ENCODE results near the gene IGF2BP3.
A peak's percentile ranks its signal among the peaks of the same experiment; 100 is the strongest.

Gene IGF2BP3

GRCh38 chr7:23277359-23277989 lies 192.8 kb downstream of the IGF2BP3 start:
- TF ChIP-seq CTCF (conservative IDR thresholded peaks at IDR 0.05; ENCODE audit: low read depth, low read length), result peak; percentile 84
- DNase-seq (ENCODE audit: low read depth), result peak; percentile 86
- H3K4me3 ChIP-seq (ENCODE audit: low read depth, low read length), result no peak overlapping the region

GRCh38 chr7:23276947-23277346 lies 193.3 kb downstream of the IGF2BP3 start:
- DNase-seq (ENCODE audit: low read depth), result no peak
- TF ChIP-seq CTCF (conservative IDR thresholded peaks at IDR 0.05; ENCODE audit: low read depth, low read length), result no peak
- H3K4me3 ChIP-seq (ENCODE audit: low read depth, low read length), result no peak overlapping the region

DNA sequence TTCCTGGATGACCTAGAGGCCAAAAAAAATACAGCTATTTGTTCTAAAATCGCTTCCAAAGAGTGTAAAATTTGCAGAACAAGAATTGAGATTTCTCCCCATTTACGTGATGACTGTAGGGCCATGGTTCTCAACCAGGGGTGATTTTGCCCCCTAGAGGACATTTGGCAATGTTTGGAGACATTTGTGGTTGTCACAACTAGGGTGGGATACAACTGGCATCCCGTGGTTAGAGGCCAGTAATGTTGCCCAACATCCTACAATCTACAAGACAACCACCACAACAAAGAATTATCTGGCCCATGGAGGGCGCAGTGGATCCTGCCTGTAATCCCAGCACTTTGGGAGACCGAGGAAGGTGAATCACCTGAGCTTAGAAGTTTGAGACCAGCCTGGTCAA lies 193.9 kb downstream of the IGF2BP3 start:
- H3K4me3 ChIP-seq (ENCODE audit: low read depth, low read length), result no peak overlapping the region
- peak; percentile 26 for TF ChIP-seq CTCF (conservative IDR thresholded peaks at IDR 0.05; ENCODE audit: low read depth, low read length)
- DNase-seq (ENCODE audit: low read depth), result peak; percentile 13

- TF ChIP-seq CTCF (conservative IDR thresholded peaks at IDR 0.05; ENCODE audit: low read depth, low read length), result no peak
- no peak for DNase-seq (ENCODE audit: low read depth)
- no peak overlapping the region for H3K4me3 ChIP-seq (ENCODE audit: low read depth, low read length)
Observed at GRCh38 chr7:23275912-23276311, 194.4 kb downstream of the IGF2BP3 start.

DNA sequence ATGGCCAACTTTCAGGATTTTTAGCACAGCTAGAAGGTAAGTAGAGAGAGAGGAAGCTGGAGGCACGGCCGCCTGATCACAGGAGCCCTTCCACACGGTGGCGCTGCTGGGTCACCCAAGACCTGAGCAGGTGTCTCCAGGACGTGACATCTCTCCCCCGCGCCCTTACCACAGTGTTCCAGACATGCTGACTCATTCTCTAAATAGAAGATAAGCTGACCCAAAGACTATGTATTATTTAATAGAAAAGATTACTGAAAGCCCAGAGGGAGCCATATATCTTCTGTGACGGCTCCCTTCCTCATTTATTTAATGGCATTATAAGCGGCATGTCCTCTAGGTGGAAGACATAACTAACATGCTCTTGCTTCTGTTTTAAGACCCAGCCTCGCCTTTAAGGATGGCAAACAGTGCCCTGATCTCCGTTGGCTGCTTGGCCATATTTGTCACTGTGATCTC lies 197.1 kb downstream of the IGF2BP3 start:
- no peak overlapping the region for H3K4me3 ChIP-seq (ENCODE audit: low read depth, low read length)
- DNase-seq (ENCODE audit: low read depth), result peak; percentile 95
- TF ChIP-seq CTCF (conservative IDR thresholded peaks at IDR 0.05; ENCODE audit: low read depth, low read length), result peak; percentile 92

DNA sequence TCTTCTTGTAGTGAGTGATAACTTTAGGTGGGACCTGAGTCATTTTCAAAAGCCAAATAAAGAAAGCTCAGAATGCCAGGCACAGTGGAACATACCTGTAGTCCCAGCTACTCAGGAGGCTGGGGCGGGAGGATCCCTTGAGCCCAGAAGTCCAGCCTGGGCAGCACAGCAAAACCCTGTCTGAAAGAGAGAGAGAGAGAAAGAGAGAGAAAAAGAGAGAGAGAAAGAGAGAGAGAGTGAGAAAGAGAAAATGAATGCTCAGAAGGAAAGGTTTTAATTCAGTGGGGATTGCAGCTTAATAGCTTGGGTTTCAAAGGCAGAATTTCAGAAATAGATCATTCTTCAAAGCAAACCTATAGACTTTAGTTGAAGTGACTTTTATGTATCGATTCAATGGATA lies 198.0 kb downstream of the IGF2BP3 start:
- no peak for DNase-seq (ENCODE audit: low read depth)
- no peak for TF ChIP-seq CTCF (conservative IDR thresholded peaks at IDR 0.05; ENCODE audit: low read depth, low read length)
- H3K4me3 ChIP-seq (ENCODE audit: low read depth, low read length), result no peak overlapping the region

DNA sequence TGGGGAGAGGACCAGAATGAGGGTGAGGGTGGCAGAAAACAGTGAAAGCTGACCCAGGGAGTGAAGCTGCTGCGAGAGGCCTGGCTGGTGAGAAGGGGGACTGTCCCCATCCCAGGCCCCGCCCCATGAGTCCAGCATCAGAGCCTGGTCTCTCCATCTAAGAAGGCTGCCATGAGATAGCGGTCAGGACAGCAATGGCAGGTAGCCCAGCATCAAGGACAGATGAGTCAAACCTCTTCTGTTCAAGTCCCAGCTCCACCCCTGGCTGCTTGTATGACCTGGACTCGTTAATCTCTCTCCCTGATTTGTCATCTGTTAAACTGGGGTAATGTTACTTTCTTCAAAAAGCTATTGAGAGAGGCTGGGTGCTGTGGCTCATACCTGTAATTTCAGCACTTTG lies 201.5 kb downstream of the IGF2BP3 start:
- H3K4me3 ChIP-seq (ENCODE audit: low read depth, low read length), result no peak overlapping the region
- no peak for TF ChIP-seq CTCF (conservative IDR thresholded peaks at IDR 0.05; ENCODE audit: low read depth, low read length)
- DNase-seq (ENCODE audit: low read depth), result no peak
